GM12891 (cell line): ENCODE results near the gene LRRC4B.

Experiments
- DNase-seq: peaks from one replicate; pipeline ENCODE4 v3.0.0; 2011; ENCODE audit warnings: low spot score; ENCODE audit not compliant: insufficient read length
- FAIRE-seq: peaks from 2 replicates; lab custom pipeline; 2011; peaks lifted over from hg19 to GRCh38; lab: Jason Lieb, UNC
- PAX5 ChIP-seq: IDR thresholded peaks from 2 replicates; pipeline ENCODE4 v1.6.1; 2011; ENCODE audit warnings: low read length, moderate library complexity, mild to moderate bottlenecking; ENCODE audit not compliant: insufficient read depth, severe bottlenecking
- POLR2A ChIP-seq: IDR thresholded peaks from 2 replicates; pipeline ENCODE4 v1.6.1; 2011; ENCODE audit warnings: low read depth, low read length, control low read depth
- POLR2AphosphoS5 ChIP-seq: IDR thresholded peaks from 2 replicates; pipeline ENCODE4 v1.6.1; 2011; ENCODE audit warnings: low read depth, low read length, control low read depth
- POU2F2 ChIP-seq: IDR thresholded peaks from 2 replicates; pipeline ENCODE4 v1.6.1; 2011; ENCODE audit warnings: low read depth, mild to moderate bottlenecking, control low read depth, low read length, moderate library complexity
- SPI1 ChIP-seq: IDR thresholded peaks from 2 replicates; pipeline ENCODE4 v1.6.1; 2011; ENCODE audit warnings: low read depth, low read length, control low read depth
- TAF1 ChIP-seq: IDR thresholded peaks from 2 replicates; pipeline ENCODE4 v1.6.1; 2011; ENCODE audit warnings: low read depth, low read length, control low read depth

LRRC4B gene

DNA sequence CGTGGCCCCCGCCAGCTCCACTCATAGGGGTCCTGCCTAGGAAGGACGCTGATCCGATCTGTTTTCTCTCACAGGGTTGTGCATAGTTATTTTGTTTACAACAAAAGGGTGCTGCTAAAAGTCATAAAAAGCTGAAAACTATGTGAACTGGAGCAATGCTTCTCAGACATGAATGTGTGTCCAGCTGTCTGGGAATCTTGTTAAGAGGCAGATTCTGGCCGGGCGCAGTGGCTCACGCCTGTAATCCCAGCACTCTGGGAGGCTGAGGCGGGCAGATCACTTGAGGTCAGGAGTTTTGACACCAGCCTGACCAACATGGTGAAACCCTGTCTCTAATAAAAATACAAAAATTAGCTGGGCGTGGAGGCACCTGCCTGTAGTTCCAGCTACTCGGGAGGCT, 8.6 kb downstream of the LRRC4B start:
- DNase-seq, result no peak
- TF ChIP-seq TAF1, result no peak
- no peak for TF ChIP-seq POLR2AphosphoS5
- TF ChIP-seq POU2F2, result no peak
- TF ChIP-seq POLR2A, result no peak
- no peak for TF ChIP-seq SPI1
- no peak for TF ChIP-seq PAX5
- no peak for FAIRE-seq

- TF ChIP-seq POU2F2 (no peak), SPI1 (no peak), POLR2A (no peak), PAX5 (no peak)
- DNase-seq (no peak), FAIRE-seq (no peak)
Observed at GRCh38 chr19:50558449-50558848, 9.8 kb downstream of the LRRC4B start.

DNA sequence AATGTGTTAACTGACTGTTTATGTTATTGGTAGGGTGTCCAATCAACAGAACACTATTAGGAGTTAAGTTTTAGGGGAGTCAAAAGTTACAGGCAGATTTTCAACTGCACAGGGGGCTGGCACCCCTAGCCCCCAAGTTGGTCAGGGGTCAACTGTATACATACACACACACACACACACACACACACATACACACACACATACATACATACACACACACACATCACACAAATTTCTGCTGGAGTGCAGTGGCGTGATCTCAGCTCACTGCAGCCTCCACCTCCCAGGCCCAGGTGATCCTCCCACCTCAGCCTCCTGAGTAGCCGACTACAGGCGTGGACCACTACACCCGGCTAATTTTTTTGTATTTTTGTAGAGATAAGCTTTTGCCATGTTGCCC, 10.2 kb downstream of the LRRC4B start:
- FAIRE-seq (no peak), DNase-seq (no peak)
- no peak for TF ChIP-seq PAX5
- no peak for TF ChIP-seq POLR2A
- TF ChIP-seq POLR2AphosphoS5, result no peak
- no peak for TF ChIP-seq TAF1
- no peak for TF ChIP-seq POU2F2
- no peak for TF ChIP-seq SPI1

GRCh38 chr19:50557009-50557613, 11.1 kb downstream of the LRRC4B start:
- TF ChIP-seq TAF1 (no peak), POLR2AphosphoS5 (no peak), POLR2A (no peak), SPI1 (no peak), PAX5 (no peak), POU2F2 (no peak)
- DNase-seq (no peak), FAIRE-seq (no peak)

DNA sequence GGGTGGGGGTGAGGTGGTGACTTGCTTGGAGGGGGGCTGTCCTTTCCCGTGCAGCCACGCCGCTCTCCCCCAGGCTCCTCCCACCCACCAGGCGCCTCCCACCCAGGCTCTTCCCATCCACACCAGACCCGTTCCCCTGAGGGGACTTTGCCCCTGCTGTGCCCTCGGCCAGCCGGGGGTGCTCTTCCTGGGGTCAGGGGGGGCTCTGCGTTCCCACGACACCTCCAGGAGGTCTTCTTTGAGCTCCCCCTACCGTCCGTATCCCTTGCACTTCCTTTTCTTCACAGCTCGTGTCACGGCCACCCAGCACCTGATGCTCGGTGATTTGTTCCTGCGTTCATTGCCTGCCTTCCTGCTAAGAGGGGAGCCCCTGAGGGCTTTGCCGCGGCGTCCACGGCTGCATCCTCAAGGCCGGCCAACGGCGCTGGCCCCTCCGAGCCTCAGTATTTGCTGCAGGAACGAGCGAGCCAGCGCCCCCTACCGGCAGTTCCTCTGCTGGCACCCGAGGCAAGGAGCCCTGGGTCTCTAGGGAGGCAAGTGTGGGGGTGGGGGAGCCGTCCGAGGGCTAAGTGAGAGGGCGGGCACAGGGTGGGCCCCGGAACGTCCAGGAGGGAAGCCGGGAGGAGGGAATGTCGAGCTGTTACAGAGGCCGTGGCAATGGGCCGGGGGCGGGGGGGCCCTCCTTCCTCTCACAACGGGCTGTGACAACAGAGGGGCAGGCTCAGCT, 11.8 kb downstream of the LRRC4B start:
- DNase-seq (peak; percentile 95), FAIRE-seq (peak; percentile 51)
- TF ChIP-seq PAX5 (no peak), SPI1 (peak; percentile 53)

DNA sequence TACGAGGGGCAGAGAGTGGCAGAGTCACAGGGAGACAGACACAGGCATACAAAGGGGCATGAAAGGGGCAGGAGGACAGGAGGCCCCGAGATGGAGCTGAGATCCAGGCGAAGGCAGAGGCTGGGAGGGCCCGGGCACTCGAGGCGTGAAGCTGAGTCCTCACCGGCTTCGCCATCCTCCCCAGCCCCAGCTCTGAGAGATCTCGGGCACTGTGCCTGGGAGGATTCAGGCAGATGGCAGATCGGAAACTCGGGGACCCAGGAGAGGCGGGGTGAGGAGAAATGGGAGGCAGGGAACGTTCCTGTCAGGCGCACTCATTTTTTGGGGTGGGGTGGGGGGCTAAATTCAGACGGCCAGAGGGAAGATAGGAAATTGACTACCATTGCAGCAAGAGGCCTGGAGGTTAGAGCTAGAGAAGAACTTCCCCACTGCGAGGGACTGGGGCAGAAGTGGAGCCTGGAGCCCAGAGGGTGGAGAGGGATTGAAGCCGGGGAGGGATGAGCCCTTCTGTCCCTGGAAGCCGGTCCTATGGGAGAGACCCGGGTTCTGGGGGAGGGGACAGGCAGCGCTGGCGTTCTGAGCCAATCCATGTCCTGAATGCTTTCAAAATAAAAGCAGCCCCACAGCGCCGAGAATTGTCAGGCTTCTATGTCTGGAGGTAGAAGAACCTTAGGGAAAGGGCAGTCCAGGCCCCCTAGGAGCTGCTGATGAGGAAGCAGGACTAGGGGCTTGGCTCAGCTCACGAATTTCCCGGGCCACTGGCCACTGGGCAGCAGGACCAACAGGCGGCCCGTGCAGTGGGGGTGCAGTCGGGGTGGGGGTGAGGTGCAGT, 12.6 kb downstream of the LRRC4B start:
- TF ChIP-seq SPI1 (no peak), POU2F2 (no peak), TAF1 (no peak), PAX5 (no peak), POLR2A (no peak), POLR2AphosphoS5 (no peak)
- DNase-seq (no peak), FAIRE-seq (no peak)

GRCh38 chr19:50555033-50555432, 13.2 kb downstream of the LRRC4B start:
- no peak for TF ChIP-seq PAX5
- no peak for TF ChIP-seq POLR2A
- TF ChIP-seq POLR2AphosphoS5, result no peak
- TF ChIP-seq SPI1, result no peak
- TF ChIP-seq TAF1, result no peak
- TF ChIP-seq POU2F2, result no peak
- DNase-seq (no peak), FAIRE-seq (no peak)

DNA sequence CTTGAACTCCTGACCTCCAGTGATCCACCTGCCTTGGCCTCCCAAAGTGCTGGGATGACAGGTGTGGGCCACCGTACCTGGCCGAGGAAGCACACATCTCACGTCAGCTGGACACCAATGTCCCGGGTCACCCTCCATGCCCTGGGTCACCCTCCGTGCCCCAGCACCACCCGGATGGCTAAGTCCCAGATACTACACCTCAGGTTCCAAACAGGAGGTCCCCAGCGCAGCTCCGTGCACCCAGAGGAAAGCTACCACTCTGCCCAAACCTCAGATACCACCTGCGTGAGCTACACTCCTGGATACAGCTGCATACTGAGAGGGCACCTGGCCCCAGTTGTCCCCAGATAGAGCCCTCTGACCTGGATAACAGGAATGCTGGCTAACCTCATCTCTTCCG, 14.0 kb downstream of the LRRC4B start:
- FAIRE-seq, result no peak
- no peak for TF ChIP-seq PAX5
- TF ChIP-seq SPI1, result no peak
- TF ChIP-seq POLR2A, result no peak
- no peak for TF ChIP-seq TAF1
- no peak for TF ChIP-seq POU2F2
- no peak for TF ChIP-seq POLR2AphosphoS5
- DNase-seq, result no peak

DNA sequence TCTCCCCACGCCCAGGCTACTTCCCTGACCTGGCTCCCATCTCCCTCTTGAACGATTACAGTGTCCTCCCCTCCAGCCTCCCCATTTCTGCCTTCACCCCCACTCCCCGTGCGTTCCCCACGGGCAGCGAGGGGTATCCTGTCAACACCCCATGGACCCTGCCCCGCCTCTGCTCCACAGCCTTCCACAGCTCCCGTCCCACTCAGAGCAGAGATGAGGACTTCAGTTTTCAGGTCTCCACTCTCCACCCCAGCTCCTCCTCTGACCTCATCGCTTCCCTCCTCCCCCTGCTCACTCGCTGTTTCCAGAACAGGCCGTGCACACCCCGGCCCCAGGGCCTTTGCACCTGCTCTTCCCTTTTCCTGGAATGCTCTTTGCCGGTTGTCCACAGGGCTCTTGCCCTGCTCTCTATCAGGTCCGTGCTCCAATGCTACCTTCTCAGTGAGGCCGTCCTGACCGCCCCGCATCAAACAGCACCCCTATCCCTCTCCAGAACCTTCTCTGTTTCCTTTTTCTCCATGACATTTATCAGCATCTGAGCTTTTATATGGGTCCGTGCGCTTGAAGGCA, 15.0 kb downstream of the LRRC4B start:
- FAIRE-seq, result no peak
- no peak for DNase-seq
- TF ChIP-seq TAF1 (no peak), PAX5 (no peak), SPI1 (no peak), POLR2A (no peak), POU2F2 (no peak), POLR2AphosphoS5 (no peak)
